SK-MEL-5 (cell line): Measurements from ENCODE around the gene NFAM1. TPM values are rescaled to one million over a fixed set of nuclear protein-coding genes. Genes with fewer than 3 reads are reported as not detected.

Experiments
- DNase-seq: peaks from one replicate; pipeline ENCODE4 v3.0.0-alpha.2; 2016; ENCODE audit warnings: low read depth, low spot score
- in situ Hi-C: cut with HindIII; loops from 2 replicates; pipeline ENCODE4 v1.10.0; 2016; ENCODE audit warnings: low sequenced_read_pairs, high pct_unique_total_duplicates, low pct_unique_long_range_greater_than_20kb
- total RNA-seq: library from RNA; depleted of rRNA; stranded (reverse); fragments of >200 nt; shearing (Covaris generic); gene quantifications from 2 replicates; pipeline ENCODE4 v1.2.3, GENCODE V29; 2014

Gene NFAM1
- total RNA-seq, 1 experiment from 2014 or later: not detected

GRCh38 chr22:42399315-42400271, 32.6 kb downstream of the NFAM1 start:
- no peak for DNase-seq
- in situ Hi-C loops: no loop called here

- DNase-seq: no peak
- in situ Hi-C loops: no loop called here
Measured at GRCh38 chr22:42397332-42398249, 34.6 kb downstream of the NFAM1 start.

- no peak for DNase-seq
- in situ Hi-C loops: no loop called here
Measured at GRCh38 chr22:42396621-42397331, 35.4 kb downstream of the NFAM1 start.

GRCh38 chr22:42389143-42389542, 43.1 kb downstream of the NFAM1 start:
- in situ Hi-C loops: no loop called here
- DNase-seq: no peak

GRCh38 chr22:42388130-42388797, 43.9 kb downstream of the NFAM1 start:
- in situ Hi-C loops: no loop called here
- DNase-seq: no peak

GRCh38 chr22:42387631-42388030, 44.6 kb downstream of the NFAM1 start:
- no peak for DNase-seq
- in situ Hi-C loops: no loop called here

GRCh38 chr22:42385696-42386095, 46.5 kb downstream of the NFAM1 start:
- in situ Hi-C loops: no loop called here
- no peak for DNase-seq

- in situ Hi-C loops: no loop called here
- DNase-seq: no peak
Measured at GRCh38 chr22:42384506-42384905, 47.7 kb downstream of the NFAM1 start.

GRCh38 chr22:42383851-42384417, 48.3 kb downstream of the NFAM1 start:
- in situ Hi-C loops: no loop called here
- no peak for DNase-seq

GRCh38 chr22:42383287-42383686, 48.9 kb downstream of the NFAM1 start:
- no peak for DNase-seq
- in situ Hi-C loops: no loop called here

GRCh38 chr22:42380769-42381551, 51.2 kb downstream of the NFAM1 start:
- DNase-seq: no peak
- in situ Hi-C loops: no loop called here

GRCh38 chr22:42379966-42380537, 52.2 kb downstream of the NFAM1 start:
- no peak for DNase-seq
- in situ Hi-C loops: no loop called here

- in situ Hi-C loops: no loop called here
- DNase-seq: peak; percentile 32
Measured at GRCh38 chr22:42376711-42377554, 55.3 kb downstream of the NFAM1 start.

GRCh38 chr22:42375982-42376381, 56.2 kb downstream of the NFAM1 start:
- no peak for DNase-seq
- in situ Hi-C loops: no loop called here

- DNase-seq: no peak
Measured at GRCh38 chr22:42372976-42373375, 59.2 kb downstream of the NFAM1 start.

More at GRCh38 chr22:42372976-42373375, 59.2 kb downstream of the NFAM1 start:
- in situ Hi-C loops: loop anchor here (25.0 kb wide), 1 partner anchor 111 kb away; the partner anchor contains the start of gene TCF20
